B cell (primary cell): ENCODE results near the gene C20orf204.

Source experiments
- EZH2 ChIP-seq: IDR thresholded peaks from 2 replicates; pipeline ENCODE4 v1.6.1; 2012; ENCODE audit warnings: borderline replicate concordance, low read depth, mild to moderate bottlenecking, moderate library complexity, low read length; ENCODE audit not compliant: insufficient read depth, poor library complexity, severe bottlenecking
- TF ChIP-seq, protein P1 (sequence below): fragments of 200-600 bp; IDR thresholded peaks from one replicate; pipeline ENCODE4 v1.8.0; 2022; ENCODE audit warnings: antibody characterized with exemption, mild to moderate bottlenecking

GRCh38 chr20:64070244-64070993 lies 34.4 kb downstream of the C20orf204 start:
- TF ChIP-seq, protein P1, sequence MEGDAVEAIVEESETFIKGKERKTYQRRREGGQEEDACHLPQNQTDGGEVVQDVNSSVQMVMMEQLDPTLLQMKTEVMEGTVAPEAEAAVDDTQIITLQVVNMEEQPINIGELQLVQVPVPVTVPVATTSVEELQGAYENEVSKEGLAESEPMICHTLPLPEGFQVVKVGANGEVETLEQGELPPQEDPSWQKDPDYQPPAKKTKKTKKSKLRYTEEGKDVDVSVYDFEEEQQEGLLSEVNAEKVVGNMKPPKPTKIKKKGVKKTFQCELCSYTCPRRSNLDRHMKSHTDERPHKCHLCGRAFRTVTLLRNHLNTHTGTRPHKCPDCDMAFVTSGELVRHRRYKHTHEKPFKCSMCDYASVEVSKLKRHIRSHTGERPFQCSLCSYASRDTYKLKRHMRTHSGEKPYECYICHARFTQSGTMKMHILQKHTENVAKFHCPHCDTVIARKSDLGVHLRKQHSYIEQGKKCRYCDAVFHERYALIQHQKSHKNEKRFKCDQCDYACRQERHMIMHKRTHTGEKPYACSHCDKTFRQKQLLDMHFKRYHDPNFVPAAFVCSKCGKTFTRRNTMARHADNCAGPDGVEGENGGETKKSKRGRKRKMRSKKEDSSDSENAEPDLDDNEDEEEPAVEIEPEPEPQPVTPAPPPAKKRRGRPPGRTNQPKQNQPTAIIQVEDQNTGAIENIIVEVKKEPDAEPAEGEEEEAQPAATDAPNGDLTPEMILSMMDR: no peak
- no peak for TF ChIP-seq EZH2
